ENCODE data around the gene RYR2.

The RYR2 gene

GRCh38 chr1:237007147-237007881, 34.7 kb upstream of the RYR2 start:
- Histone ChIP-seq H3K4me1 (ENCODE audit: insufficient read depth, low read length, severe bottlenecking) (no peaks in the 10 kb centered on the region), H3F3A (ENCODE audit: insufficient read depth, low read length) (no peaks in the 10 kb centered on the region), H3K9ac (ENCODE audit: low read length) (no peak overlapping the region), H3K9me3 (ENCODE audit: low read length) (no peaks in the 10 kb centered on the region), H3K27me3 (ENCODE audit: insufficient read depth, low read length) (peaks cover 3% of the 10 kb centered on the region; the same call in 1 of the 2 replicates), H3K79me2 (ENCODE audit: insufficient read depth, low read length) (no peaks in the 10 kb centered on the region), H3K36me3 (ENCODE audit: insufficient read depth, low read length) (no peaks in the 10 kb centered on the region), H3K4me3 (ENCODE audit: low read depth, low read length, poor library complexity, severe bottlenecking) (no peak overlapping the region), H3K27ac (ENCODE audit: low read depth, low read length, poor library complexity, severe bottlenecking) (no peak overlapping the region), H3K4me2 (ENCODE audit: low read length) (no peak overlapping the region), H3K9me2 (ENCODE audit: low read depth, low read length) (no peaks in the 10 kb centered on the region), H4K20me1 (ENCODE audit: insufficient read depth, low read length) (no peaks in the 10 kb centered on the region), H2AFZ (ENCODE audit: low read length) (no peak overlapping the region)
- TF ChIP-seq CTCF (IDR thresholded peaks at IDR 0.05; ENCODE audit: low read length) (no peak), EZH2 (IDR thresholded peaks at IDR 0.05; ENCODE audit: borderline replicate concordance, low read length) (no peak)

GRCh38 chr1:237009611-237010010, 32.4 kb upstream of the RYR2 start:
- no peaks in the 10 kb centered on the region for H3K9me2 ChIP-seq (ENCODE audit: low read depth, low read length)
- H3K9ac ChIP-seq (ENCODE audit: low read length): no peak overlapping the region
- no peak overlapping the region for H2AFZ ChIP-seq (ENCODE audit: low read length)
- no peaks in the 10 kb centered on the region for H3K9me3 ChIP-seq (ENCODE audit: low read length)
- no peaks in the 10 kb centered on the region for H3K4me1 ChIP-seq (ENCODE audit: insufficient read depth, low read length, severe bottlenecking)
- no peaks in the 10 kb centered on the region for H3F3A ChIP-seq (ENCODE audit: insufficient read depth, low read length)
- no peak overlapping the region for H3K4me3 ChIP-seq (ENCODE audit: low read depth, low read length, poor library complexity, severe bottlenecking)
- H3K27ac ChIP-seq (ENCODE audit: low read depth, low read length, poor library complexity, severe bottlenecking): no peak overlapping the region
- no peaks in the 10 kb centered on the region for H3K79me2 ChIP-seq (ENCODE audit: insufficient read depth, low read length)
- H4K20me1 ChIP-seq (ENCODE audit: insufficient read depth, low read length): no peaks in the 10 kb centered on the region
- TF ChIP-seq EZH2 (IDR thresholded peaks at IDR 0.05; ENCODE audit: borderline replicate concordance, low read length): no peak
- no peak for TF ChIP-seq CTCF (IDR thresholded peaks at IDR 0.05; ENCODE audit: low read length)
- no peaks in the 10 kb centered on the region for H3K27me3 ChIP-seq (ENCODE audit: insufficient read depth, low read length)
- H3K4me2 ChIP-seq (ENCODE audit: low read length): no peak overlapping the region
- H3K36me3 ChIP-seq (ENCODE audit: insufficient read depth, low read length): no peaks in the 10 kb centered on the region

- TF ChIP-seq EZH2 (IDR thresholded peaks at IDR 0.05; ENCODE audit: borderline replicate concordance, low read length) (no peak), CTCF (IDR thresholded peaks at IDR 0.05; ENCODE audit: low read length) (no peak)
- Histone ChIP-seq H3K4me1 (ENCODE audit: insufficient read depth, low read length, severe bottlenecking) (no peaks in the 10 kb centered on the region), H3K9me3 (ENCODE audit: low read length) (no peaks in the 10 kb centered on the region), H3K4me3 (ENCODE audit: low read depth, low read length, poor library complexity, severe bottlenecking) (no peak overlapping the region), H2AFZ (ENCODE audit: low read length) (no peak overlapping the region), H3K27ac (ENCODE audit: low read depth, low read length, poor library complexity, severe bottlenecking) (no peak overlapping the region), H3K79me2 (ENCODE audit: insufficient read depth, low read length) (no peaks in the 10 kb centered on the region), H4K20me1 (ENCODE audit: insufficient read depth, low read length) (no peaks in the 10 kb centered on the region), H3K4me2 (ENCODE audit: low read length) (no peak overlapping the region), H3K27me3 (ENCODE audit: insufficient read depth, low read length) (no peaks in the 10 kb centered on the region), H3F3A (ENCODE audit: insufficient read depth, low read length) (no peaks in the 10 kb centered on the region), H3K9me2 (ENCODE audit: low read depth, low read length) (no peaks in the 10 kb centered on the region), H3K9ac (ENCODE audit: low read length) (no peak overlapping the region), H3K36me3 (ENCODE audit: insufficient read depth, low read length) (no peaks in the 10 kb centered on the region)
These were observed 30.6 kb upstream of the RYR2 start for GRCh38 chr1:237011432-237011831.
